NCI-H1436 (cell line): ENCODE data around the gene ELAPOR1.
A peak's percentile ranks its signal among the peaks of the same experiment; 100 is the strongest.

Source experiments
- DNase-seq: peaks from one replicate; lab custom pipeline; 2025; lab: John Stamatoyannopoulos, UW

The ELAPOR1 gene

DNA sequence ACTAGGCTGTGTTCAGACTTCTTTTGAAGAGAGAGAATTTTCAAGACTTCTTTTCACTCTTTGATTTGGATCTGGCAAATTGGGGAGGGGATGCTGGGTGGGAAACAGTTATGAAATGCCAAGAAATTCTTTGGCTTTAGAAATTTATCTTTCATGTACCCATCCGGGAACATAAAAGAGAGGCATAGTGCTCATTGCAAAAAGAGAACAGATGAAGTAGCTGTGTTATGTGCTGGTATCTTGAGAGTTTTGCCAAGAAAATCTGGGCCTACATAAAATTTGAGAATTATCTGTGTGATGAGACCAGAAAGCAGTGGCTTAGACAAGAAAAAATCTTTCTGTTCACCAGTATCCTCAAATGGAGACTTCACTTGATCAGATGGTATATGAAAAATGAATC lies 19.0 kb upstream of the ELAPOR1 start:
- no peak for DNase-seq

DNA sequence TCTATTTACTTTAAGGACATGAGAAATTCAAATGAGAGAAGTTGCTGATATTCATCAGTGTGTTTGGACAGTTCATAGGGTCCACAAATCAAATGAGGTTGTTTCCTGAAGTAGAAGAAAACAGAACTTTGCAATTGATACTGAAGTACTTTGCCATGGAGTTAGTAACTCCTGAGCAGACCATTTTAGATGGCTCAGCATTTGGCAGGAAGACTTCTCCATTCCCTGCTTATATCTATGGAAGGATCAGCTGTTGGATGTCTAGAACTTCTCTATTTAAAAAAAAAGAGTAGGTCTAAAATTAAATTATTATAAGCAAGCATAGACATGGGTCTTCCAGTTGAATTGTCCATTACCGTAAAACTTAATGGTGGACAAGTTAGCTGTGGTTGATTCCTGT lies 18.3 kb upstream of the ELAPOR1 start:
- DNase-seq = no peak

DNA sequence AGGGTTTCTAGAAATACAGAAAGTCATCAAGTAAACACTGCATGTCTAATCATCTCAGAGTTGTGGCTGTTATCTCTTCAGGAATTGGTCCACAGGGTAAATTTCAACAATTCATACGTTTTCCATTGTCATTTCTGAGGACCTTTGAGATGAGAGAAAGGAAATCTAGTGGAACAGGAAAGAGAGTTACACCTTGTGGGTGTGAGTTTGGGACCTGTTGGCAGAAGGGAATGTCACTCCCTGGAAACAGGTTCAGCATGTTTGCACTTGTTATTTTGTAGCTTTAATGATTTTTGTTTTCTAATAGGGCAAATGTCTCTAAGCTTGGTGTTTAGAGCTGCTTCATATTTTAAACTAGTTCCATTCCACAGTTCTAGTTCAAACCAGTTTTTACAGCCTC lies 17.8 kb upstream of the ELAPOR1 start:
- DNase-seq = no peak

DNA sequence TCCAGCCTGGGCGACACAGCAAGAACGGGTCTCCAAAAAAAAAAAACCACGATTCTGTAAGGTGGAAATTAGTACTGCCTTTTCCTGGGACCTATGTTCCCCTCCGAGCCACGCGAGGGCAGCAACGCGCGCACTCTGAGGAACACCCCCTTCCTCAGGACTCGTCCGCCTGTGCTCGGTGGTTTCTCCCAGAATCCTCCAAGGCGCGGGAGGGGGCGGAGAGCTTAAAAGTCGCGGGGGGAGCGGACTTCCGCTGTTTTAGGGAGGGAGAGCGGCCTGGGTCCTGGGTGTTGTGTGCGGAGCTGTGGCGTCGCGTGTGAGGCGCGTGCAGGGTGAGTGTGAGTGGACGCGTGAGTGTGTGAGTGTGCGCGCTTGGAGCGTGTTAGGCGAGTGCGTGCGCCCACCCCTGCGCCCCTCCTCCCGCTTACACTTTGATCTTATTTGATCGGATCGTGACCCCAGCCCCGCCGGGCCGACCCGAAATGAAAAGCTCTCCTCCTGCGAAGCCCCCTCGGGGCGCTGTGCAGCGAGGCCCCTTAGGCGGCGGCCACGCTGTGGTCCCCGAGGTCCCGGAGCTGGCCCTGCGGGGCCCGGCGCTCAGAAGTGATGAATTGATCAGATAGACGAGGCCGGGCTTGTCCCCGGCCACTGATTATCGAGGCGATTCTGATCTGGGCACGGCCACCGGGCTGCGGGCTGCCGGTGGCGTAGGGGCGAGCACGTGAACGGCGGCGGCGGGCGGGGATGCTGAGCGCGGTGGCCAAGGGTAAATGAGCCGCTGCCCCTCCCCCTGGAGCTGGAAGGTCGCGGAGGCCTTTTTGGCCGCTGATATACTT lies 13.8 kb upstream of the ELAPOR1 start:
- peak; percentile 98 for DNase-seq

DNA sequence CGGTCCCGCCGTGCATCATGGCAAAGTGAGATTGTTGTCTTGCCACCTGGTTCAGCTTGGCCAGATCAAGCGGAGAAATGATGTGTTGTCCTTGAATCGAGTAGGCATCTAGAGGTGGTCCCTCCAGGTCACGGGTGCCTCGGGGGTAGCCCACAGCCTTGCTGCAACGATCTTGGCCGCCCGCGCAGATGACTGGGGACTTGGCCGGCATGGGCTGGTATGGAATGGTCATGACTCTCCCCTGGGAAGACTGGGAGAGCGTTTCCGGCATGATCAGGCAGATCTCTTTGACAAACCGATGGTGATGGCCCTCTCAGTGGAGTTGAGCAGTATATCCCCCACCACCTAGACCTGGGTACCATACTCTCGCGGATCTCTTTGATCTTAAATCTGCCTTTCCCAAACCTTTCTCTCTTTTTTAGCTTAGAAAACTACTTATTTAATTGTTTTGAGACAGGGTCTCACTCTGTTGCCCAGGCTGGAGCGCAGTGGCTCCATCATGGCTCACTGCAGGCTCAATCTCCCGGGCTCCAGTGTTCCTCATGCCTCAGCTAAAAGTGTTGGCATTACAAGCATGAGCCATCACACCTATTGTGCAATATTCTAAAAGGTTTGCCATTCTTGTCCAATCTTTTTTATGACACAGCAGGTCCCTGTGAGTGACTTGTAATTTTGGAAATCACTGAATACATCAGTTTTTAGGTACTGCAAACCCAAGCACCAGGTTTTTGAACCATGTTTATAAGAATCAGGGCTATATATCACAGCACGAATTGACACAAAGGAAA lies 9.4 kb upstream of the ELAPOR1 start:
- DNase-seq = no peak

DNA sequence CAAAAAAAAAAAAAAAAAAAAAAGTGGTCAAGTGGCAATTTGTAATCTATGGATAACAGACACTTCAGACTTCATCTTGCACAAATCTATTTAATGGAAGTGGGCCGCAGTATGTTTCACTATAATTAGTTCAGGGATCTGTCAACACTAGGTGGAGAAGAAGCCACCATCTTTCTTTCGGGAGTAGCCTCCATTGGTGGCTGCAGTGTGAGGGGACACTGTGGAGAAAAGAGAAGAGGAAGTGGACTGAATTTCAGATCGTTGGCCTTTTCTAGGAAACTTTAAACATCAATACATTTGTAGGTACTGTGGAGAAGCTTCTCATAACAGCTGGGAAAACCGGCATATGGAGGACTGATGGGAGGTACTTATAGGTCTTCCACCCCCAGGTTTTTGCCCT lies 8.0 kb upstream of the ELAPOR1 start:
- no peak for DNase-seq

DNA sequence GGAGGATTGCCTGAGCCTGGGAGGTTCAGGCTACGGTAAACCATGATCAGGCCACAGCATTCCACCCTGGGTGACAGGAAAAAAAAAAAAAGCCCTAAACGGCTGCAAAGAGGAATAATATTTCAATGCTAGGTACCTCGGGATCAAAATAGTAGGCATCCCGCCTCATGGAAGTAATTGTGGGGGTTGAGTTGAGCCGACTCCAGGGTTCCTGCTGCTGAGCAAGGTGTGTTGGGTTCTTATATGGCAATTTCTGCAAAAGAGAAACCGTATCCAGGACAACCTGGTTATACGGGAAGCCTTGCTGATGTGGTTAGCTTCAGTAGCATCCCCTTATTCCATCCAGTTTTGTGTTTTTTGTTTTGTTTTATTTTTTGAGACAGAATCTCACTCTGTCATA lies 6.1 kb upstream of the ELAPOR1 start:
- DNase-seq = no peak

DNA sequence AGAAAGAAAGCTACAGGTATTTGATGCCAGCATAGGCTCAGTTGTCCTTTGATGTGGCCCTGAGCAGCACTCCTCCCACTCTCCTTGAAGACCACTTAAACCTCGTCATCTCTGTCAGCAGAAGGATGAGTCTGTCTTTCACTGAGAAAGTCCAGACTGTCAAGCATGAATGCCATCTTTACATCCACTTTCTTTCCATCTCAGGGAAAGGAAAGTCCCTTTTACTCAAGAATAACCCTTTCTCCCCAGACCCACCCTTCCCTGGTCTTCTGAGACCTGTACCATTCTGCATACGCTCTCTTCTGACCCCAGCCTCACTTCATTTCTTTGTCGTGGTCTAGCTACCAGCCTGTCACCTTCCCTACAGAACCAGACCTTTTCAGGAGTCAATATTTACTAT lies 4.0 kb upstream of the ELAPOR1 start:
- no peak for DNase-seq

DNA sequence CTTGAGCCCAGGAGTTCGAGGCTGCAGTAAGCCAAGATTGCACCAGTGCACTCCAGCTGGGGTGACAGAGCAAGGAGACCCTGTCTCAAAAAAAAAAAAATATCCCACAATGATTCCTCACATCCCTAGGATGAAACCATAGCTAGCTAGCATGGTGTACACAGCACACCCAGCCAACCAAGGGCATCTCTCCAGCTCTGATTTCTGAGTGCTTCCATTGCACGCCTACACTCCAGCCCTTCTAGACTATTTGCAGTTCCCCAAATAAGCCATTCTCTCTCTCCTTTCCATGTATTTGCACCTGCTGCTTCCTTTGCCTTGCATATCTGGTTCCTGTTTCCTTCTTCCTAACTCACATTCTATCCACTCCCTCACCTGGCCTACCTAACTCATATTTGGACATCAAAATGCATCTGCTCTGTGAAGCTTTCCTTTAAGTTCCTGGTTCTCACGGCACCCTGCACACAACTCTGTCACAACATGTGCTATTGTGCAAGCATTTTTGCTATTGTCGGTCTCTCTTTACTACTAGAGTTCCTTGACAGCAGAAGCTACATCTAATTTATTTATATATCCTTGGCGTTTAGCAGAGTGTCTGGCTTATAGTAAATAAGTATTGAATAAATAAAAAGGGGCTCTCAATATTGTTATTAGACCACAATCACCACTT lies 2.4 kb upstream of the ELAPOR1 start:
- DNase-seq = no peak

DNA sequence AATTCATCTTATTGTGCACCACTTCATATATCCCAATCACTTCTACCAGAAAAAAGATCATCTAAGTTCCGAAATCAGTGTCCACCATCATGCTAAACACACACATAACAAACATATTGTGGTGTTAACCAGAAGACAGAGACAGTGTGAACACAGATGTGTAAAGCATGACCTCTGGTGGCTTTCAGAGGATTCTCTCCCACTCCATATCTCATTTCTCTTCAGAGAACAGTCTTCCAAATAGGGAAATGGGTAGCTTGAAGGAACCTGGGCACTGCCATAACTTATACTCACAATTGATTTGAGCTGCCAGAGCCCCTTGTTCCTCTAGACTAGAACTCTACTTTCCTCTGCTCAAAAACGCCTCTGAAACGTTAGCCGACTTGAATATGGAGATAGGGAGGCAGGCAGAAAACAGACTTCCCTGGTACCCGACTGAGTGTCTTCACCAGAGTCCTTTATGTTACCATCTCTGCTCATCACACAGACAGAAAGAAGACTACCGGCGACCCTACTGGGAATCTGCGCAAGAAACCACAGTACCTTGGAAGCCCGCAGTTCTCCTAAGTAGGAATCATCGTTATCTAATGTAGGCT lies 1.8 kb upstream of the ELAPOR1 start:
- DNase-seq = peak; percentile 6

DNA sequence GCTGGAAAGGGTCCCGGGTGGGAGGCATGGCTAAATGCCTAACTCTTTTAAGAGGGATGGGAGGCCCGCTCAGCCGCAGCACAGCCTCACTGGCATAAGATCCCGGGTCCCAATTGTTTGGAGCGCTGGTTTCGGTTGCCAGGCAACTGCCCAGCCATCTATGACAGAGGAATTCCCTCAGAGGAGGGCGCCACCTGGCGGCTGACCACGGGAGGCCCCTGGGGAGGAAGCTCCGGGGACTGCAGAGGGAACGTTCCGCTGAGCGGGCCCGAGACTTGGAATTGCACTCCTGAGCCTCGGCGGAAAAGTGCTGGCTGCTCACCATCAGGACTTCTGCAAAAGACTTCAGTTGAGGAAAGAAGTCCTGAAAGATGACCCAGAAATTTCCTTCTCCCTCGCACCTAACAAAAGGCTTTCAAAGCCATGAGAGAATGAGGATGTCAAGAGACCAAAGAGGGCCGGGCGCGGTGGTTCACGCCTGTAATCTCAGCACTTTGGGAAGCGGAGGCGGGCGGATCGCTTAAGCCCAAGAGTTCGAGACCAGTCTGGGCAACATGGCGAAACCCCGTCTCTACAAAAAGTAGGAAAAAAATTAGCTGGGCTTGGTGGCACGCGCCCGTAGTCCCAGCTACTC lies 1.1 kb upstream of the ELAPOR1 start:
- peak; percentile 93 for DNase-seq

DNA sequence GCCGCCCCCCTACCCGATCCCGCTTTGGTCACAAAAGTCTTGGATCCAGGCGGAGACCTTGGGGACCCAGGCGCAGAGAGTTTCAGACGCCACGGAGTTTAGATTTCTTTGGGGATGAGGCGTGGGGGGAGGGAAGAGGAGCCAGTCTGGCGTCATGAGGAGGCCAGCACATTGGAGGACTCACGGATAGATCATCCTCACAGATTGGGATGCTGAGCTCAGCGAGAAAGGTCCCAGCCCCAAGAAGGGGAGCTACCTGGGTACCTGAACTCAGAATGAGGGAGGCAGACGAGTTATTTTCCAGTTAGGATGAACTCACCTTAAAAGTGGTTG lies 393 bp downstream of the ELAPOR1 start:
- no peak for DNase-seq

DNA sequence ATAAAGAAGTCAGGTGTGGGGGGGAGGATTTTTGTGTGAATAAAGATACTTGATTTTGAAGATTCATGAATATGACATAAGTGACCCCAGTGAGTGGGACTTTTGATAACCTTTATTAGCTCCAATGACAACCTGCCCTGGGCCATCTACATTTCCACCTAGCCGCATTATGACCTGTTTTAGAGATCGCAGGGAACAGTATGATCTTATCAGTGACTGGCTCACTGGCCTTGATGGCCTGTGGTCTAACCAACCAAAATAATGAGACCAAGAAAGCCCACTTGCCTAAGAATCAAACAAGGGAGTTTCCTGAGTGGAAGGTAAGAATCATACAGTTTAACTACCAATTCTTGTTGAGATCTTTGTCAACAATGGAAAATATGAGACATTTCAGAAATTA lies 1.8 kb downstream of the ELAPOR1 start:
- DNase-seq = no peak

DNA sequence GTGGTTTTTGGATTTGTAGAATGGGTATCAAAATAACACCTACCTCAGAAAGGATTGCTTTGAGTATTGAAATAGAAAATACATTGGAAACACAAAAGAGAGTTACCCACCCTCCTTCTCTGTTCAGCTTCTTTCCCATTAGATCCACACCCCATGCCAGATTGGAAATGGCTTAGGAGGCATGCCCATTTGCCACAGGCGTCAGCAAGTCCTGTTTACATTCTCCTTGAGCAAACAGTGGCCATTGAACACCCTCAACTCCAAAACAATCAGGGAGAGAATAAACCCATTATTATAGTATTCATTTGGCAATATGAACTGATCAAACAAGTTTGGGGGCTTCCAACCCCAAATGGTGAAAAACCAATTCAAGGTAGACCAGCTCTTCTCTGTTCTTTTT lies 2.4 kb downstream of the ELAPOR1 start:
- DNase-seq = no peak

DNA sequence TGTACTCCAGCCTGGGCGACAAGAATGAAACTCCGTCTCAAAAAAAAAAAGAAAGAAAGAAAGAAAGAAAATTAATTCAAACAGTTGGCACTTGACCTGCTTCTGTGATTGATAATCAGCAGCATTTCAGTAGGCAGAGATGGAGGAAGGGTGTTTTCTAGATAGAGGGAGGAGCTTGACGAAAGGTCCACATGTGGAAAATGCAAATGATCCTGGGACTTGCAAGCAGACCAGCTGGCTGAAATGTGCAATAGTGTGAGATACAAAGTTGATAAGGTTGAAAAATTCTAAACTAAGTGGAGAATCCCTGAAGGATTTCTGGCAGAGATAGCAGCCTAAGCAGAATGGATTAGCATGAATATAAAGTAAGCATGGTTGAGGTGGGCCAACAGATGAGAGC lies 4.2 kb downstream of the ELAPOR1 start:
- DNase-seq = no peak

DNA sequence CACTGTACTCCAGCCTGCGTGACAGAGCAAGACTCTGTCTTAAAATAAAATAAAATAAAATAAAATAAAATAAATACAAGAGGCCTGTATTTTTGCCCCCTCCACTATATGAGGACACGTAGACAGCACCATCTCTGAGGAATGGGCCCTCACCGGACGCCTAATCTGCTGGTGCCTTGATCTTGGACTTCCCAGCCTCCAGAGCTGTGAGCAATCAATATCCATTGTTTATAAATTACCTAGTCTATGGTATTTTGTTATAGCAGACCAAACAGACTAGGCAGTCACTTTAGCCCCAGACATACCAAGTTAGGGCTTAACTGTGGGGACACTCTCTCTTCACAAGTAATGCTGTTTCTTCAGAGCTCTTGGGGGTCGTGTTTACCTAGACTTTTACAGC lies 6.4 kb downstream of the ELAPOR1 start:
- no peak for DNase-seq

DNA sequence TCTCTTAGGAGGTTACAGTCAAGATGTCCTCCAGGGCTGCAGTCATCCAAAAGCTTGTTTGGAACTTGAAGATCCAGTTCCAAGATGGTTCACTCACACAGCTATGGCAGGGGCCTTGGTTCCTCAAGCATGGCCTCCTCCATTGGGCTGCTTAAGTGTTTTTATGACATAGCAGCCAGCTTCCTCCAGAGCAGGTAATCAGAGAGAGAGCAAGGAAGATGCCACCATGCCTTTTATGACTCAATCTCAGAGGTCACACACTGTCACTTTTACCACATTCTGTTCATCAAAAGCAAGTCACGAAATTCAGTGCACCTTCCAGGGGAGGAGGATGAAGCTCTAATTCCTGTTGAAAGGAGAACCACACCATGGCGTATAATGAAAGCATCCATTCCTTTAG lies 17.1 kb downstream of the ELAPOR1 start:
- DNase-seq = no peak

DNA sequence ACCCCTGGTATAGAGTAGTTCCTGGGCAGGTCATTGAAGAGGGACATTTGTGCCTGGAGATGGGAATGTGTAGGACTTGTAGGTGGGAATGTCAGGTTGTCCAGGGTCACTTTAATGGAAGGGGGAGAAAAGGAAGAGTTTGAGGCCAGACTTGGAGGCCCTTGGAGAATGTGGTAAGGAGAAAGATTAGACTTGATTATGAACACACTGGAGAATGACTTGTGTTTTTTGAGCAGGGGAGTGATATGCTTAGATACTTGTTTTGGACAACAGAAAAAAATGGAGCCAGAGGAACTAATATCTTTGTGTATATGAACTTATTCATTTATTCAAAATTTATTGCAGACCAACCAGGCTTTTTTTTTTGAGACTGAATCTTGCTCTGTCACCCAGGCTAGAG lies 17.9 kb downstream of the ELAPOR1 start:
- DNase-seq = no peak

DNA sequence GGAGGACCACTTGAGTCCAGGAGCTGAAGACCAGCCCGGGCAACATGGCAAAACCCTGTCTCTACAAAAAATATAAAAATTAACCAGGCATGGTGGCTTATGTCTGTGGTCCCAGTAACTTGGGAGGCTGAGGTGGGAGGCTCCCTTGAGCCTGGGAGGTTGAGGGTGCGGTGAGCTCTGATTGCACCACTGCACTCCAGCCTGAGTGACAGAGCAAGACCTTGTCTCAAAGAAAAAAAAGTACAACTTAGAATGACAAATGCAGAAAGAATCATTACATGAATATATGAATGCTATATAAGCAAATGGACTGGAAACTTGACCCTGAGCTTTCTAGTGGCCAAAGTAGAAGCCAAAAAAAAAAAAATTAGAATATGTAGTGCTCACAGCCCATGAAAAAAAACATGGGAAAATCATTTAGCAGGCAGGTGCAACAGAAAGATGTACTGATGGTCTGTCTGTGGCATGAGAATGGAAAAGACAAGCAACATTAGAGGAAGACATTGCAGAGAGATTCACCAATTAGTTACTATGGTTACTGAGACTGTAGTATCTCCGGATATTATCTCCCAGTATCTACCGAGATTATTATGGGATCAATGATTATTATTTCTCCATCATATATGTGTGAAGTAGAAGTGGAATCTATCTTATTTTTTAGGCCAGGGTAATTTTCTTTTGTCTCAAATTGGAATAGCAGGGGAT lies 19.2 kb downstream of the ELAPOR1 start:
- no peak for DNase-seq

DNA sequence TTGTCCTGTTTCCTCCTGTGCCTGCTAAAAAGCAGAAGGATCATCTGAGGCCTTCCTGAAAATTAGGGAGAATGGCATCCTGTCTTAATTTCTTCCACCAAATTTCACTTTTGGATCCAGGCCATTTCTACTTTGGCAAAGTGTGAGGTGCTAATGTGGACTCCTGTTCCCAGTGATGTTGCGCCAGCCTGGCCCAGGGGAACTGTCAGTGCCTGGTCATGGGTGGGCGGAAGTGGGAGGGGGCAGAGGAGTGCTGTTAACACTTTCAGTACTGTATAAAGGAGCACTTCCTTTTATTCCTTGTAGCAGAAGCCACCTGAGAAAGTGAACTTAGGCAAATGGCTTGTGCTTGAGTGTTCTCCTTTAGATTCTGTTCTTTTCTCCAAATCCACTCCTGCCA lies 19.9 kb downstream of the ELAPOR1 start:
- no peak for DNase-seq

DNA sequence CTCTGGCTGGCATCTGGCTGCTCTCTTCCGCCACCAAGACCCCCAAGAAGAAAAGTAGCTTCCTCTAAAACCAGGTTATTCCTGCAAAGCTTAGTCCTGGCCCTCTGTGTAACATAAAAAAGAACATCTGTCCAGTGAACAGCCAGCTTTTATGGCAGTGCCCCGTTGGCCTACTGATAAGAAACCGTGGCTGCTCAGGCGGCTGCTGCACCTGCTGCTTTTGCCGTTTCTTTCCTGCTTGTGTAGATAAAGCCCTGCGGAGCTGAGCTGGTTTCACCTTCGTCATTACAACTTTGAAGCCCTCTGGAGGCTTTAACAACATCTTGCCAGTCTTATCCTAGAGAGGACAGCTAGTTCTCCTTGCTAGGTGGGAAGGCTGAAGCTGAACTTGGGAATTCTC lies 20.5 kb downstream of the ELAPOR1 start:
- no peak for DNase-seq

DNA sequence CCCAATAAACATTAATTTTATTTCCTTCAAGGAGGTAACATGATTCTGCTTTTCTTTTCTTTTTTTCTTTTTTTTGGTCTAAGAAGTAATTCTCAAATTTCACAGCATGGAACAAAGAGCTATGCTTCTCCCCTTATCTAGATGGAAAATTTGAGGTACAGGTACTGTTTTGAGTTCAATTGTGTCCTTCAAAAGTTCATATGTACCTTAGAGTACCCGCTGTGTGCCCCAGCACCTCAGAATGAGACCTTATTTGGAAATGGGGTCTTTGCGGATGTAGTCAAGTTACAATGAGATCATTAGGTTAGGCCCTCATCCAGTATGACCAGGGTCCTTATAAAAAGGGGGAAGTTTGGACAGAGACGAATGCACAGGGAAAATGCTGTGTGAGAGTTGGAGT lies 22.0 kb downstream of the ELAPOR1 start:
- no peak for DNase-seq
